ENCODE data around the gene CDKAL1.

The CDKAL1 gene

DNA sequence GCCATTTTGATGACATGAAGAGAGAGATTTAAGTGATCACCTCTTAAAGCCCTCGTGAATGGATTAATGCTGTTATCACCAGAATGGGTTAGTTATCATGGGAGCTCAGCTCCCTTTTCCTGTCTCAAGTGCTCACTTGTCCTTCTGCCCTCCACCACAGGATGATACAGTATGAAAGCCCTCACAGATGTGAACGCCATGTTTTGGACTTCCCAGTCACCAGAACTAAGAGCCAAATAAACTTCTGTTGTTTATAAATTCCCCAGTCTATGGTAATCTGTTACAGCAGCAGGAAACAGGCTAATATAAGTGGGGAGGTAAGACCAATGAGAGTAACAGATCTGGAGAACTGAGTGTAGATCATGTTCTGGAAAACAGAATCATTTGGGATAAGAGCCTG, 493.2 kb downstream of the CDKAL1 start:
- DNase-seq (no peak), ATAC-seq (ENCODE audit: insufficient read depth, low read depth) (no peak)
- Histone ChIP-seq H3K4me3 (ENCODE audit: low read depth in 1 of 2, low read length in 2 of 2) (no peak overlapping the region), H4K20me1 (ENCODE audit: insufficient read depth, low read length) (no peaks in the 10 kb centered on the region), H3K9ac (ENCODE audit: low read depth, low read length) (no peak overlapping the region), H3K36me3 (ENCODE audit: insufficient read depth, low read length) (peaks cover 6% of the 10 kb centered on the region; the same call in 1 of the 2 replicates), H3K27me3 (ENCODE audit: insufficient read depth, low read length, poor library complexity) (no peaks in the 10 kb centered on the region), H3K79me2 (ENCODE audit: insufficient read depth, low read length) (no peaks in the 10 kb centered on the region), H3K4me2 (ENCODE audit: insufficient read depth, low read length) (no peak overlapping the region), H3K4me1 (ENCODE audit: insufficient read depth, low read length) (no peaks in the 10 kb centered on the region), H3K27ac (ENCODE audit: low read length) (no peak overlapping the region), H2AFZ (ENCODE audit: low read depth, low read length) (no peak overlapping the region), H3K9me3 (ENCODE audit: insufficient read depth, low read length, severe bottlenecking) (peaks cover 4% of the 10 kb centered on the region)
- no peak for TF ChIP-seq EZH2 (IDR thresholded peaks at IDR 0.05; ENCODE audit: borderline replicate concordance, low read depth, low read length, severe bottlenecking)
- TF ChIP-seq, protein P1, sequence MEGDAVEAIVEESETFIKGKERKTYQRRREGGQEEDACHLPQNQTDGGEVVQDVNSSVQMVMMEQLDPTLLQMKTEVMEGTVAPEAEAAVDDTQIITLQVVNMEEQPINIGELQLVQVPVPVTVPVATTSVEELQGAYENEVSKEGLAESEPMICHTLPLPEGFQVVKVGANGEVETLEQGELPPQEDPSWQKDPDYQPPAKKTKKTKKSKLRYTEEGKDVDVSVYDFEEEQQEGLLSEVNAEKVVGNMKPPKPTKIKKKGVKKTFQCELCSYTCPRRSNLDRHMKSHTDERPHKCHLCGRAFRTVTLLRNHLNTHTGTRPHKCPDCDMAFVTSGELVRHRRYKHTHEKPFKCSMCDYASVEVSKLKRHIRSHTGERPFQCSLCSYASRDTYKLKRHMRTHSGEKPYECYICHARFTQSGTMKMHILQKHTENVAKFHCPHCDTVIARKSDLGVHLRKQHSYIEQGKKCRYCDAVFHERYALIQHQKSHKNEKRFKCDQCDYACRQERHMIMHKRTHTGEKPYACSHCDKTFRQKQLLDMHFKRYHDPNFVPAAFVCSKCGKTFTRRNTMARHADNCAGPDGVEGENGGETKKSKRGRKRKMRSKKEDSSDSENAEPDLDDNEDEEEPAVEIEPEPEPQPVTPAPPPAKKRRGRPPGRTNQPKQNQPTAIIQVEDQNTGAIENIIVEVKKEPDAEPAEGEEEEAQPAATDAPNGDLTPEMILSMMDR (IDR thresholded peaks at IDR 0.05; ENCODE audit: borderline replicate concordance, extremely low read depth, low read length, poor library complexity, severe bottlenecking): no peak

DNA sequence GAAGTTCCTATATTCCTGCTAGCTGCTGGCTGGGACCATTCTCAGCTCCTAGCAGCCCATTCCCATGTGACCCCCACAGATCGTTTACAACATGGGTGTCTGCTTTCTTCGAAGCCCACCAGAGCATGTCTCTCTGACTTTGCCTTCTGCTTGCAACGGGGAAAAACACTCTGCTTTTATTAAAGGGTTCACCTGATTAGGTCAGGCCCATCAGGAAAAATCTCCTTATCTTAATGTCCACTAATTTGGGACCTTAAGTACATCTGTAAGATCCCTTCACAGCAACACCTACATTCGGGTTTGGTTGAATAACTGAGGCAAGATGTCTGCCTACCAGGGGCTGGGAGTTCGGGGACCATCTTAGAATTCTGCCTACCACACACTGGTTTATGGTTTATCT, 496.9 kb downstream of the CDKAL1 start:
- H4K20me1 ChIP-seq (ENCODE audit: insufficient read depth, low read length): no peaks in the 10 kb centered on the region
- peaks cover 4% of the 10 kb centered on the region for H3K9me3 ChIP-seq (ENCODE audit: insufficient read depth, low read length, severe bottlenecking)
- no peak overlapping the region for H3K4me2 ChIP-seq (ENCODE audit: insufficient read depth, low read length)
- peaks cover 6% of the 10 kb centered on the region; the same call in 1 of the 2 replicates for H3K36me3 ChIP-seq (ENCODE audit: insufficient read depth, low read length)
- H3K27me3 ChIP-seq (ENCODE audit: insufficient read depth, low read length, poor library complexity): no peaks in the 10 kb centered on the region
- no peaks in the 10 kb centered on the region for H3K79me2 ChIP-seq (ENCODE audit: insufficient read depth, low read length)
- TF ChIP-seq EZH2 (IDR thresholded peaks at IDR 0.05; ENCODE audit: borderline replicate concordance, low read depth, low read length, severe bottlenecking): no peak
- TF ChIP-seq, protein P1 (IDR thresholded peaks at IDR 0.05; ENCODE audit: borderline replicate concordance, extremely low read depth, low read length, poor library complexity, severe bottlenecking): no peak
- no peak overlapping the region for H3K4me3 ChIP-seq (ENCODE audit: low read depth in 1 of 2, low read length in 2 of 2)
- H3K27ac ChIP-seq (ENCODE audit: low read length): no peak overlapping the region
- no peak overlapping the region for H3K9ac ChIP-seq (ENCODE audit: low read depth, low read length)
- no peaks in the 10 kb centered on the region for H3K4me1 ChIP-seq (ENCODE audit: insufficient read depth, low read length)
- no peak overlapping the region for H2AFZ ChIP-seq (ENCODE audit: low read depth, low read length)
- ATAC-seq (ENCODE audit: insufficient read depth, low read depth): no peak
- DNase-seq: no peak

DNA sequence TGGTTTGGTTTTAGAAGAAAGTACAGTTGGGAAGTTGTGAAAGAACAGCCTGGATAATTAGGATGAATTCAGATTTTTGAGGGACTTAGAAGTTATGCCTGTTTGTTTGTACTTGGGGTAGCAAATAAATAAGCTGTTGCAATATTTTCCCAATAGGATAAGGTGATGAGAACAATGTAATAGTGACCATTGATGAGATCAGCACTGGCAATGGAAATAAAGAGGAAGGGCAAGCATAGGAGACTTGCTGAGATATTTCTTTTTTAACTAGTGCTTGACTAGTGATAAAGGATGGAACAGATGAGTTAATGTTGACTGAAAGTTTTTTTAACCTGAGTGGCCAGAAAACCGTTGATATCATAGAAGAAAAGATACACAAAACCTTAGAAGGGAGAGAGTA, 498.8 kb downstream of the CDKAL1 start:
- Histone ChIP-seq H3K36me3 (ENCODE audit: insufficient read depth, low read length) (no peaks in the 10 kb centered on the region), H2AFZ (ENCODE audit: low read depth, low read length) (no peak overlapping the region), H3K4me3 (ENCODE audit: low read depth in 1 of 2, low read length in 2 of 2) (no peak overlapping the region), H3K79me2 (ENCODE audit: insufficient read depth, low read length) (no peaks in the 10 kb centered on the region), H4K20me1 (ENCODE audit: insufficient read depth, low read length) (no peaks in the 10 kb centered on the region), H3K27me3 (ENCODE audit: insufficient read depth, low read length, poor library complexity) (no peaks in the 10 kb centered on the region), H3K9ac (ENCODE audit: low read depth, low read length) (no peak overlapping the region), H3K27ac (ENCODE audit: low read length) (no peak overlapping the region), H3K9me3 (ENCODE audit: insufficient read depth, low read length, severe bottlenecking) (no peaks in the 10 kb centered on the region), H3K4me1 (ENCODE audit: insufficient read depth, low read length) (no peaks in the 10 kb centered on the region), H3K4me2 (ENCODE audit: insufficient read depth, low read length) (no peak overlapping the region)
- ATAC-seq (ENCODE audit: insufficient read depth, low read depth) (no peak), DNase-seq (no peak)
- no peak for TF ChIP-seq EZH2 (IDR thresholded peaks at IDR 0.05; ENCODE audit: borderline replicate concordance, low read depth, low read length, severe bottlenecking)
- TF ChIP-seq, protein P1 (IDR thresholded peaks at IDR 0.05; ENCODE audit: borderline replicate concordance, extremely low read depth, low read length, poor library complexity, severe bottlenecking): no peak

DNA sequence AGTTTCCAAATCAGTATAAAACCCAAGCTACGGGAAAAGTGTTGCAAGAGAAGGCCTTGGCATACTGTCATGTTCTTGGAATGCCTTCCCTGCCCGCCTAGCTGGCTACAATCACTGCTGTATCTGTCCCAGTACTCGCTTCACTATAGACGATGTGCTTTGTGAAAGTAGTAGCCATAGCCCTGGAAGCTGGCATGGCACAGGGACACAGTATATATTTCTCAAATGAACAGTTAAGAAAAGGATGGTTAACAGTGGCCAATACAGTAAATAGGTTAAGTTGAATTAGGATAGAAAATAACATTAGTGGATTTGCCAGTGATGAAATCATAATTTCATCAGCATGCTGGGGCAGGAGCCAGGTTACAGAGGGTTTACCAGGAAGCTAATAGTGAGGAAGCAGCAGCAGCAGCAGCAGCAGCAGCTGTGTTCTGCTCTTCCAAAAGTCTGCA, 499.3 kb downstream of the CDKAL1 start:
- ATAC-seq (ENCODE audit: insufficient read depth, low read depth) (no peak), DNase-seq (no peak)
- H3K4me1 ChIP-seq (ENCODE audit: insufficient read depth, low read length): no peaks in the 10 kb centered on the region
- no peaks in the 10 kb centered on the region for H4K20me1 ChIP-seq (ENCODE audit: insufficient read depth, low read length)
- TF ChIP-seq EZH2 (IDR thresholded peaks at IDR 0.05; ENCODE audit: borderline replicate concordance, low read depth, low read length, severe bottlenecking): no peak
- TF ChIP-seq, protein P1 (IDR thresholded peaks at IDR 0.05; ENCODE audit: borderline replicate concordance, extremely low read depth, low read length, poor library complexity, severe bottlenecking): no peak
- H3K9ac ChIP-seq (ENCODE audit: low read depth, low read length): no peak overlapping the region
- H3K27ac ChIP-seq (ENCODE audit: low read length): no peak overlapping the region
- no peaks in the 10 kb centered on the region for H3K9me3 ChIP-seq (ENCODE audit: insufficient read depth, low read length, severe bottlenecking)
- no peak overlapping the region for H3K4me3 ChIP-seq (ENCODE audit: low read depth in 1 of 2, low read length in 2 of 2)
- no peaks in the 10 kb centered on the region for H3K36me3 ChIP-seq (ENCODE audit: insufficient read depth, low read length)
- no peaks in the 10 kb centered on the region for H3K27me3 ChIP-seq (ENCODE audit: insufficient read depth, low read length, poor library complexity)
- H3K4me2 ChIP-seq (ENCODE audit: insufficient read depth, low read length): no peak overlapping the region
- H3K79me2 ChIP-seq (ENCODE audit: insufficient read depth, low read length): no peaks in the 10 kb centered on the region
- H2AFZ ChIP-seq (ENCODE audit: low read depth, low read length): no peak overlapping the region

All from DND-41 (cell line).